GM19463 (cell line): Measurements from ENCODE around the gene ORAI1.
"Not testable (repeated sequence)": the region's sequence is repeated elsewhere in the genome, so short reads cannot be mapped to it uniquely, and the experiment has no call there.

Source experiments
- ATAC-seq: cut with Tn5 transposase; IDR thresholded peaks from one replicate; pipeline ENCODE4 v1.9.1; 2021; ENCODE audit warnings: mild to moderate bottlenecking, moderate library complexity; ENCODE audit not compliant: unreplicated experiment

The ORAI1 gene

DNA sequence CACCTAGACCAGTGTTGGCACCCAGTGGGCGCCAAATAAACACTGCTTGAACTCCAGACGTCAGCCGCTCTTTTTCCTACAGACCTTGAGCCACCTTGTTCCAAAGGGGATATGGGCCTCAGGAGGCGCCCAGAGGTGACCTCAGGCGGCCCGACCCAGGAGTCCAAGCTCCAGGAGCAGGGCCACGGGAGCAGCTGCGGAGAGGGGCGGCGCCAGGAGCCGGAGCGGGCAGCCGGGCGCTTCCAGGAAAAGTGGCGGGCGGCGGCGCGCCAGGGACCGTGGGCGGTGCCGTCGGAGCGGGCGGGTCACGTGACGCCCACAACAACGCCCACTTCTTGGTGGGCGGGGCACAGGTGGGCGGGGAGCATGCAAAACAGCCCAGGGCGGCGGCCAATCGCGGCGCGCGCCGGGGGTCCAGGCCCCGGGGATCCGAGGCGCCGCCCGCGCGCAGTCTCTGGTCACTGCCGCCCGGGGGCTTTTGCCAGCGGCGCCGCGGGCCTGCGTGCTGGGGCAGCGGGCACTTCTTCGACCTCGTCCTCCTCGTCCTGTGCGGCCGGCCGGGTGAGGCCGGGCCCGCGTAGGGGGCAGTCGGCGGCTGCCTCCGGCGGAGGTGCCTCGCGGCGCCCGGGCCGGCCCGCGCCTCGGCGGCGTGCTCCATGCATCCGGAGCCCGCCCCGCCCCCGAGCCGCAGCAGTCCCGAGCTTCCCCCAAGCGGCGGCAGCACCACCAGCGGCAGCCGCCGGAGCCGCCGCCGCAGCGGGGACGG is at the start of gene ORAI1:
Gene ORAI1, plus strand, starts transcription at position 444 of the 766 bp plus-strand sequence.
- ATAC-seq, result peak; percentile 67

DNA sequence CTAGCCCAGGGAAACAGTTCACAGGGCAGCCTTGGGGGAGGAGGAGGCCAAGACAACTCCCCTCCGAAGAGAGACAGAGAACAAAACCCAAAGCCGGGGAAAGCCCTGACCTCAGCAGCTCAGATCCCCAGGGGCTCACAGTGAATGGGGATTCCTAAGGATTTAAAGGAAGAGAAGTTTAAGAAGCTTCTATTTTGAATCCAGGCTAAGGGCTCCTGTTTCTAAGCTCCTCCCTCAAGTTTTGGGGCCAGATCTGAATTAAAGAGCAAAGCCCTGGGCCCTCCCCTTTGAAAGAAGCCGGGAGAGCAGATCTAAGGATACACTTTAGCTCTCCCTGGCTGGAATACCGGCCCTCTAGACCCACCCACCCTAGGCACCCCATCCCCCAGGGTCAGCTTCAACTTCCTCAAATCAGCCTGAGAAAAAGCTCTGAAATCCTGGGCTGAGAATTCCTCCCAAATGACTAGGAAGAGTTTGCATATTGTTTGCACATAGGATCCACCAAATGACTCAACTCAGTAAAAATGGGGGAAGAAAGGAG is 49.4 kb upstream of the ORAI1 start:
- no peak for ATAC-seq

DNA sequence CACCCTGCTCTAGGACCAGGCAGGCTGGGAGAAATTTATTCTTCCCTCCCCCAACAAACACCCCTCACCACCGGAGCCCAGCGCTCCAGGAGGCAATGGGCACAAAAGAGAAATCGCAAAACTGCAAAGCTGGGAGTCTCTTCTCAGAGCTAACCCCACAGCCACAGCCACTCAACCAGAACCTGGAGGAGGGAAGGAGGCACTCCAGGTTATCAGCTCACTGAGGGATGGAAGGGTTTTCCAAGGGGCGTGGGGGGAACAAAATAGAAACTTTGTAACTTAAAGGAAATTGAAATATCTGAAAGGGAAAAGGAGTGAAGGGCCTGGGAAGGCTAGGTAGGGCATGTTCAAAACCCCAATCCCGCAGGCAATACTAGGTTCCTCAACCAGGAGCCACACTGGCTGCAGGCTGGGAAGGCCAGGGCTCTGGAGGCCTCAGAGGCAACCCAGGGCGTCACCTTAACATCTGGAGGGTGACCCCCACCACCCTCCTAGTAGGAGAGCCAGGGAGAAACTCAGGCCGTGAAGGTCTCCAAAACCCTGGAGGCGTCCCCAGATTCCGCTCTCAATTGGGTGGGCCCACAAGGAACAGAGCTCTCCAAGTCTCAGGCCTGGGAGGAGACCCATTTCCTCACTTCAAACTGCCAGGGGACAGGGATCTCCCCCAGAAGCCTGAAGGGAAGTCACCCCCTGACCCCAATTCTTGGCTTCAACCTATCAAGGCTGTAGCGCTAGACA is 48.7 kb upstream of the ORAI1 start:
- no peak for ATAC-seq

DNA sequence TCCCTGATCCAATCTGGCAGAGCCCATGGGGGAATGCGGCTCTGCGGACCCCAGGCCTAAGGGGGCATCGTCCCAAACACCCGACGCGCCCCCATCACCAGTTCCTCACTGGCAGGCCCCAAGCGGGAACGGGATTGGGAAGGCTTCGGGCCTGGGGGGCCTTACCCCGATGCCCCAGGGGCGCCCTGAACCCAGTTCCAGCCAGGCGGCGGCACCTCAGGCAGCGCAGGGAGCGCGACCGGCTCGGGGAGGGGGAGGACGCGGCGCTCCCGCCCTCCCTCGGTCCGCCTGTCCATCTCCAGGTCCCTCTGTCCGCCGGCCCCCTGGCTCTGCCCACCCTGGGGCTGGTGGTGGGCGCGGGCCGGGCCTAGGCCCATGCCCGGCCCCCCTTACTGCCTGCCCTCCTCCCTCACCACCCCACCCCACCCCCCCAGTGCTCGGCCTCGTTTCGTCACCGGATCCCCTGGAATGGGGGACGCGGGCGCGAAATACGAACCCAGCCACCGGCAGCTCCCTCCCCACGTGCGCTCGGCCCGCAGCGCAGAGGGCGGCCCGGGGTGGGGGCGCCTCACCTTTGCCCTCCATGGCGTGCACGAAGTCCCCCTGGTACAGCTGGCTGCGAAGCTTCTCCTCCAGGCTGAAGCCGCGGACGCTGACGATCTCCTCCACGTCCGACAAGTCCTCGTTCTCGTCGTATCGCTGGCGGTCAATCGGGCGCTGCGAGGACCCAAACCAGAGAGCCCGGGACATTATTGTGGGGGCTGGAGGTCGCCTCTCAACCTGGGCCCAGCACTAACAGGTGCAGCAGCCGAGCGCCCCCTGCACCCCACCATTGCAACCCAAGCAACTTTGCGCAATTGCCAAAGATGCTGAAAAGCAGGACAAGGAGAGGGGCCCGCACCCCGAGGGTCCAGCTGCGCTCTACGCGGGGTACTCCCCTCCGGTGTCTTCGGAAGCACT is 47.8 kb upstream of the ORAI1 start:
- no peak for ATAC-seq

DNA sequence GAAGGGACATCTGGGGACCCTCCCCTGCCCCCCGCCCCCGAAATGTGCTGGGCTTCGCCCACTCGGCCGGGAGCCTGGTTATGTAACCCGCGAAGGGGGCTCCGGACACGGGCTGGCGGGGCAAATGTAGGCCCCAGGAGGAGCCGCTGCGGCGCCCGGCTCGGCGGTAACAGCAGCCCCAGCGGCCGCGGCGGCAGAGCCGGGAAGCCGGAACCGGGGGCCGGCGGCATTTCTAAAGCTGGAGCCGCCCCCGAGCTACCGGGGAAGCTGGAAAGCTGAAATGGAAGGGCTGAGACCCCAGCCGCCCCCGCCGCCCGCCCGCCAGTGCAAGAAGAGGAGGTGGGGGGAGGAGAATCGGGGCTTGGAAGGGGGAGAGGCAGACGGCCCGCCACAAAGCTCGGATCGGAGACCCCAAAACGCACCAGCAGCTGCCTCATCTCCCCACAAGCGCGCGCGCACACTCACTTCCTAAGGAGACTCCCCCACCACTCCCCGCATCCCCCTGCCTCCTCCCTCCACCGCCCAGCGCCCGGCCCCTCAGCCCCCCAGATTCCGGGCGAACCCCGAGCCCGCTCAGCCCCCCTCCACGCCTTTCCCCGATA is 47.0 kb upstream of the ORAI1 start:
- no peak for ATAC-seq

DNA sequence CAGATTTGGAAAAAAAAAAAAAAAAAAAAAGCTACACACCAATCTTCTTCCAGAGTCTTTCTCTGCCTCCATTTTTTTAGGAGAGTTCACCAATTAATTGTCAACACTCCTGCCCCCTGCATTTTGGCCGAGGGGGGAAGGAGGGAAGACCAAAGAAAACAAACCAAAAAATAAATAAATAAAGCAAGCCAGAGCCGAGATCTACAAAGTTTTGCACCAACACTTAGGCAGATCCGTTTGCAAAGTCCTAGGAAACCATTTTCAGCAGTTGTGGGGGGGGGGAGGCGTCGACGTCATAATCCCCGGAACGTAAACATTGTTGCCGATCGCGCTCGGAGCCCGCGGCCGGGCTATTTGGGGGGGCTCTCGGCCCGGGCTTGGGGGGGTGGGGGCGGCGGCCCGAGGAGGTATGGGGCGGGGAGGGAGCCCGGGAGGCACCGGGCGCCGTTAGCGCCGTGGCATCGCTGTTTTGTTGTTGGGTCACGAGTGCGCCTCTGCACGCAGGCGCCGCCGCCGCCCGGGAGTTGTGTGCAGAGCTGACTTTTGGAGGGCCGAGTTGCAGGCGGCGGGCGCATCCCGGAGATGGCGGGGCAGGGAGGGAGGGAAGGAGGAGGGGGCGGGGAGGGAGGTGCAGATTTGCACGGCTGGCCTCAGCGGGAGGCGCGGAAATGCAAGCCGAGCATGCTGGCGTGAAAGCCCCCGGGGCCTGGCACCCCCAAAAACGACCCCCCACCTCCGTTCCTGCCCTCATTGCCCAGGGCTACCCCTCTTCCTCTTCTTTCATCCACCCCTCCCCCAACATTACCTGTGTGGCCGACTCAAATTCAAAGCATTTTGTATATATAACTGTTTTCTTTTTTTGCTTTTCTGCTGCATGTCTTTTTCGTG is 46.1 kb upstream of the ORAI1 start:
- peak; percentile 37 for ATAC-seq

DNA sequence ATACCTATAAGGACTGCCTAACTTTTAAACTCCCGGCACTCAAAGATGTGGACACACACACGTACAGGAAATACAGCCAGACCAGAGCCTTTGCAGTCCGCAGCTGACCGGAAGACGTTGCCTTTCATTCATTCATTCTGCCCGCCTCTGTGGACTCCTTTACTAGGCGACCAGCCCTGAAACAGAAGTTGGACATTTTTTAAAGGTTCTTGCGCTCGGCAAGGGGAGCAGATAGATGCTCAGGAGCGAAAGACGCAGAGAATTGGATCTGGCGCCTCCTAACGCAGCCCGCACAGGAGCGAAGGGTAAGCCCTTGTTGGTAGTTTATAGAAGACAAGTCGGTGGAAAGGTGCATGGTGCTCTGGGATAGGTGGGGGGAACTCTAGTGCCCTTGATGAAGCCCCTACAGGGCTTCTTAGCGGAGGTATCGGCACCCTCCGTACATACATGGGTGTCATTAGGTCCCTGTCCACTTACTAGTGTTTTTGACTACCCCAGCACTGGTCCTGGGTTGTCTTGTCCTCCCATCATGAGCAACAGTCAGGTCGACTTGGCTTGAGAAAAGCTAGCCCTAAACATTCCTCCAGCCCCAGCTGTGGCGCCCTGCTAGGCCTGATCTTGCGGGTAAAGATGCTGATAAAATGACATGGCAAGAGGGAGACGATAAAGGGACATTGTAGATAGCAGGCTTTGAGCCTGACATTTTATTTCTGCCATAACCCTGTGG is 45.2 kb upstream of the ORAI1 start, which contains the start of gene KDM2B:
Gene KDM2B, minus strand, starts transcription at position 65 of the 727 bp plus-strand sequence. CDS start 112 bp downstream, outside the sequence.
- ATAC-seq, result no peak

GRCh38 chr12:121581686-121582429 is 44.5 kb upstream of the ORAI1 start:
- no peak for ATAC-seq

DNA sequence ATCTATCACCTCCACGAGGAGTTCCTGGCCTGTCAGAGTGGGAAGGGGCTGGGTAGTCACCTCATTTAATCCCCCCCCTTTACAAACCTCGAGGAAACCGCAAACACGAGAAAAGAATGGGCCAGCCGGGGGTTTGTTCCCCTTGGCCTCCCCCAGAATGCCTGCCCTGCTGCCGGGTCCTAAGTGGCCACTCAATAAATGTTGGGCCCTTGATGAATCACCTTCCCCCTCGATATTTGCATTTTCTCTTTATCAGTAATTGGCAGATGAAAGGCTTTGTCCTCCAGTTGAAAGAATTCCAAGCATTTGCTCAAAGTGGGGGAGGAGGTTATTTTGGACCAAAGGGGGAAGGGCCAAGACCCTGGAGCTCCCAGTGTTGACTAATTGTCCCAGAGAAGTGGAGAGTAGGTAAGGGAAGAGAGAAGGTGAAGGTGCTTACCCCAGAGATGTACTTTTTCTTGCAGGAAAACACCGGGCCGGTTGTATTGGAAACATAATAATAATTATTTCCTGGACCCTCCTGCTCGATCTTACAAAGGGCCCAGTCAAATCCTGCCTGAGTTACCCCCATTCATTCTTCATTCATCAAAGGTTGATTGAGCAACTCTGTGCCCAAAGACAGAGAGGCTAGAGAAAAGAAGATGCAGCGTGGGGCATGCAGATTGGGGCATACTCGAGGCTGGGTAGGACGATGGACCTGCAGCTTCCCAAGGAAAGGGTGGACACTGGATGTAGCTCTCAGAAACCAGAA is 43.6 kb upstream of the ORAI1 start:
- ATAC-seq, result no peak

DNA sequence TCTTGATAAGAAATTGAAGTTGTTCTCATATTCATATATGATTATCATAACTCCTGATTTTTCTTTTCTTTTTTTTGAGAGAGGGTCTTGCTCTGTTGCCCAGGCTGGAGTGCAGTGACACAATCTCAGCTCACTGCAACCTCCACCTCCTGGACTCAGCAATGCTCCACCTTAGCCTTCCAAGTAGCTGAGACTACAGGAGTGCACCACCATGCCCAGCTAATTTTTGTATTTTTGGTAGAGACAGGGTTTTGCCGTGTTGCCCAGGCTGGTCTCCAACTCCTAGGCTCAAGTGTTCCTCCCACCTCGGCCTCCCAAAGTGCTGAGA is 43.0 kb upstream of the ORAI1 start:
- ATAC-seq, result not testable (repeated sequence)

DNA sequence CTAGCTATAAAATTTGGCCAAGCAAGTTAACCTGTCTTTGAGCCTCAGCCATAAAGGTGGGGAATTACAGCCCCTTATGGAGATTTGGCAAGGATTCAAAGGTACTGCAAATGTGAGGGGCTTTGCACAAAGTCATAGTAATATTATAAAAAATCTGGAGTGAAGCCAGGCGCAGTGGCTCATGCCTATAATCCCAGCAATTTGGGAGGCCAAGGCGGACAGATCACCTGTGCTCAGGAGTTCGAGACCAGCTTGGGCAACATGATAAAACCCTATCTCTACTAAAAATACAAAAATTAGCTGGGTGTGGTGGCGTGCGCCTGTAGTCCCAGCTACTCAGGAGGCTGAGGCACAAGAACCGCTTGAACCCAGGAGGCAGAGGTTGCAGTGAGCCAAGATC is 41.4 kb upstream of the ORAI1 start:
- ATAC-seq, result not testable (repeated sequence)

GRCh38 chr12:121590476-121591143 is 35.7 kb upstream of the ORAI1 start:
- peak; percentile 62 for ATAC-seq

- no peak for ATAC-seq
These were observed 34.0 kb upstream of the ORAI1 start for GRCh38 chr12:121592320-121592719.

DNA sequence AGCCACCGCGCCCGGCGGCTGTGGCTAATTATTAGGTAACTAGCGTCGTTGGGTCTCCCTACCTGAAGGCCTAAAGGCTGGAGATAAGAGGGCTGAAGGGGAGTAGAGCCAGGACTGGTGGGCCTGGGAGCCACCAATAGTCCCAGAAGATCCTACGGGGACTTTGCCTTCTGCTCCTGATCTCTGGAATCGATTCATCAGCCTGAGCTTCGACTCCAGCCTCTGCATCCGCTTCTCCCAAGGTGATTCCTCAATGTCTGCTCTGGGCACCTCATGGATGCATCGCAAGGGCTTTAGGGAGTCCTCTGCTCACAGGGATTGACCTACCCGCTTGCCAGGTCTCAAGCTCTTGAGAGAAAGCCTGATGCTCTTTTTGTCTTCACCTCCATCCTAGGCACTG is 30.8 kb upstream of the ORAI1 start:
- ATAC-seq, result no peak

- no peak for ATAC-seq
These were observed 29.8 kb upstream of the ORAI1 start for GRCh38 chr12:121596526-121596925.

GRCh38 chr12:121600702-121601336 is 25.5 kb upstream of the ORAI1 start:
- ATAC-seq, result no peak
